ENCODE data around the gene SEC61B.

DNA sequence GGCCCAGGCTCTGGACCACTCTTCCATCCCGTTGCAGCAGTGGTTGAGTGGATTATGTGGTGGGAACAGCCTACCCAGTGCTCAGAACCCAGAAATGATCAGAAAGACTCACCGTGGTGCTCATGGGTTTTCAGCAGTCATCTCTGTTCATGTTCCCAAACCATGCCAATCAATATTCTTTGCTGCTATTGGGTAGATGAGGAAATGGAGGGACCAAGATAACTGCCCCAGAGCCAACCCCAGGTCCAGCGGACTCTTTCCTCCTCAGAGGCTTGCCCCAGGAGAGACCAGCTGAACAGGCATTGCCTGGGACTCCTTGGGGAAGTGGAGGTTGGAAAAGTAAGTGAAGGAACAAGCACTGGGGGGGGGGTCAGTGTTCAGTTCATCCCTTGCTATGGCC is 38.5 kb upstream of the SEC61B start:
- no peak for TF ChIP-seq ELF4 (IDR thresholded peaks at IDR 0.05)
- no peak for TF ChIP-seq CTBP1 (IDR thresholded peaks at IDR 0.05; ENCODE audit: borderline replicate concordance)
- TF ChIP-seq SP1 (IDR thresholded peaks at IDR 0.05), result no peak
- no peak for TF ChIP-seq ZNF384 (IDR thresholded peaks at IDR 0.05)
- no peak for TF ChIP-seq TARDBP (IDR thresholded peaks at IDR 0.05)
- TF ChIP-seq HDGF (IDR thresholded peaks at IDR 0.05; ENCODE audit: borderline replicate concordance), result no peak
- TF ChIP-seq FOXK2 (IDR thresholded peaks at IDR 0.05), result no peak
- TF ChIP-seq FOXM1 (IDR thresholded peaks at IDR 0.05; ENCODE audit: borderline replicate concordance), result no peak
- no peak for TF ChIP-seq ARNT (IDR thresholded peaks at IDR 0.05)
- no peak for TF ChIP-seq PKNOX1 (IDR thresholded peaks at IDR 0.05)
- TF ChIP-seq NFRKB (IDR thresholded peaks at IDR 0.05), result no peak
